Uterus (tissue), 4 donors: ENCODE measurements around the gene TSKU. TPM values are rescaled to one million over a fixed set of nuclear protein-coding genes. Genes with fewer than 3 reads are reported as not detected.

Experiments
- DNase-seq, 2 donors: peaks; one replicate each; pipeline ENCODE4 v3.0.0-alpha.2; 2019 to 2020
- H3K27ac ChIP-seq, 2 donors: fragments of 200-600 bp; sonication (generic); 1 replicate in 1 of 2; 2 replicates in 1 of 2; pipeline ENCODE4 v1.5.1; 2016 to 2018
- H3K27me3 ChIP-seq, 2 donors: fragments of 200-600 bp; sonication (generic); one replicate each; pipeline ENCODE4 v1.5.1; 2018 to 2019; ENCODE audit warnings: control low read depth in 1 of 2
- H3K36me3 ChIP-seq, 2 donors: fragments of 200-600 bp; sonication (generic); one replicate each; pipeline ENCODE4 v1.5.1; 2019; ENCODE audit warnings: control low read depth in 1 of 2
- H3K4me1 ChIP-seq, 2 donors: fragments of 200-600 bp; sonication (generic); one replicate each; pipeline ENCODE4 v1.5.1; 2018 to 2019; ENCODE audit warnings: control low read depth in 1 of 2
- H3K4me3 ChIP-seq, 2 donors: fragments of 200-600 bp; sonication (generic); 1 replicate in 1 of 2; 2 replicates in 1 of 2; pipeline ENCODE4 v1.5.1; 2018 to 2019; ENCODE audit warnings: mild to moderate bottlenecking in 1 of 2
- H3K9me3 ChIP-seq, 2 donors: fragments of 200-600 bp; sonication (generic); one replicate each; pipeline ENCODE4 v1.5.1; 2019; ENCODE audit warnings: control low read depth in 1 of 2
- POLR2A ChIP-seq, 2 donors: fragments of 450-650 bp; IDR thresholded peaks; one replicate each; pipeline ENCODE4 v1.6.1; 2016; ENCODE audit warnings: antibody characterized with exemption in 2 of 2, mild to moderate bottlenecking in 1 of 2, moderate library complexity in 1 of 2
- intact Hi-C: fragments of 100-400 bp; cut with DNase I; formaldehyde crosslinking; loops from one replicate; pipeline ENCODE4 v1.15.1; 2023; ENCODE audit warnings: low total_unique reads
- total RNA-seq, 4 donors: library from RNA; depleted of rRNA in 3 of 4; stranded (reverse); fragments of >200 nt in 3 of 4; gene quantifications; one replicate each; pipeline versions ENCODE4 v1.1.0 to v1.2.4, GENCODE V29; 2014 to 2023
- TF ChIP-seq, protein P1 (sequence below), 4 experiments: fragments of 200-600 bp in 2 of 4; fragments of 450-650 bp in 2 of 4; sonication (generic) in 2 of 4; IDR thresholded peaks; one replicate each; pipeline ENCODE4 v1.5.1; 2016 to 2019; ENCODE audit warnings: antibody characterized with exemption in 4 of 4, mild to moderate bottlenecking in 2 of 4, moderate library complexity in 1 of 4
- donor health status: DM: yes; HTN: yes; CAD: no.

TSKU gene
- total RNA-seq, 4 donors from 2014 or later: 19.4 to 108 (median 27.4) TPM

DNA sequence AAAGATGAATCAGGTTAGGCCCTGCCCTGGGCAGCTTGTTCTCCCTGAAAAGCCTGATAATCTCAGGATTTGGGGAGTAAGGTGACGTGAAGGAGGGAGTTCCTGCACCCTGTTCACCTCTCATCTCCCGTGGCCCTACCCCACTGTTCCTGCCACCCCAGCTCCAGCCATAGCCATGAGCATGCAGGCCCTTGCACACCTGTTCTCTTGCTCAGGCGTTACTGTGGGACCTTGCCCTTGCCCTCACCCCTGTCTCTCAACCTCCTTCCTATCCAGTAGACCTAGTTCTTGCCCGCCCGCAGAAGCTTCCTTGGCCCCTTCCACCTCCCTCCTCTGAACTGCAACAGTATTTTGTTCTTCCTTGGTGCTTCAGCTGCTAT lies 15.0 kb downstream of the TSKU start:
- Histone ChIP-seq H3K4me1 (no peaks in the 10 kb centered on the region), H3K27me3 (no peaks in the 10 kb centered on the region), H3K4me3 (no peak overlapping the region), H3K36me3 (no peaks in the 10 kb centered on the region), H3K27ac (peak overlapping the region; percentile 52 to 75), H3K9me3 (no peaks in the 10 kb centered on the region)
- intact Hi-C loops: no loop called here
- TF ChIP-seq POLR2A (IDR thresholded peaks at IDR 0.05): no peak
- TF ChIP-seq, protein P1, sequence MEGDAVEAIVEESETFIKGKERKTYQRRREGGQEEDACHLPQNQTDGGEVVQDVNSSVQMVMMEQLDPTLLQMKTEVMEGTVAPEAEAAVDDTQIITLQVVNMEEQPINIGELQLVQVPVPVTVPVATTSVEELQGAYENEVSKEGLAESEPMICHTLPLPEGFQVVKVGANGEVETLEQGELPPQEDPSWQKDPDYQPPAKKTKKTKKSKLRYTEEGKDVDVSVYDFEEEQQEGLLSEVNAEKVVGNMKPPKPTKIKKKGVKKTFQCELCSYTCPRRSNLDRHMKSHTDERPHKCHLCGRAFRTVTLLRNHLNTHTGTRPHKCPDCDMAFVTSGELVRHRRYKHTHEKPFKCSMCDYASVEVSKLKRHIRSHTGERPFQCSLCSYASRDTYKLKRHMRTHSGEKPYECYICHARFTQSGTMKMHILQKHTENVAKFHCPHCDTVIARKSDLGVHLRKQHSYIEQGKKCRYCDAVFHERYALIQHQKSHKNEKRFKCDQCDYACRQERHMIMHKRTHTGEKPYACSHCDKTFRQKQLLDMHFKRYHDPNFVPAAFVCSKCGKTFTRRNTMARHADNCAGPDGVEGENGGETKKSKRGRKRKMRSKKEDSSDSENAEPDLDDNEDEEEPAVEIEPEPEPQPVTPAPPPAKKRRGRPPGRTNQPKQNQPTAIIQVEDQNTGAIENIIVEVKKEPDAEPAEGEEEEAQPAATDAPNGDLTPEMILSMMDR (IDR thresholded peaks at IDR 0.05): no peak
- no peak for DNase-seq

DNA sequence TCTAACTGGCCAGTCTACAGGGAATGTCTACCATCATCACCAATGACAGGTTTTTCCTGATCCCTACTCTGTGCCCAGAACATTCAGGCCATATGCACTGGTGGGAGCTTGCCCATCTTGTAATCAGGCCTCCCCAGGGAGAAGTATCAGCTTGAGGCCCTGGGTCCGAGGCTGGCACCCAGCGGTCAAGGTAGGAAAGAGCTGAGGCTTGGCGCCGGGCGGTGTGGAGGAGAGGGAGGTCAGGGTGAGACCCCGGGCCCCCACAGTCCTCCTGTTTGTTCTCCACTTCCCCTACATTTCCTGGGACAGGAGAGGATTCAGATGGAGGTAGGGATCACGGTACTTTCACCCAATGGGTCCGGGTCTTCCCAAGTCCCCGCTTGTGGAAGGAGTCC lies 15.5 kb downstream of the TSKU start:
- no peak for TF ChIP-seq POLR2A (IDR thresholded peaks at IDR 0.05)
- TF ChIP-seq, protein P1 (IDR thresholded peaks at IDR 0.05): no peak
- intact Hi-C loops: no loop called here
- Histone ChIP-seq H3K4me3 (peak overlapping the region; percentile 14 to 22), H3K4me1 (no peaks in the 10 kb centered on the region), H3K27me3 (no peaks in the 10 kb centered on the region), H3K27ac (peak overlapping the region; percentile 75 to 81), H3K9me3 (no peaks in the 10 kb centered on the region), H3K36me3 (no peaks in the 10 kb centered on the region)
- DNase-seq: no peak

DNA sequence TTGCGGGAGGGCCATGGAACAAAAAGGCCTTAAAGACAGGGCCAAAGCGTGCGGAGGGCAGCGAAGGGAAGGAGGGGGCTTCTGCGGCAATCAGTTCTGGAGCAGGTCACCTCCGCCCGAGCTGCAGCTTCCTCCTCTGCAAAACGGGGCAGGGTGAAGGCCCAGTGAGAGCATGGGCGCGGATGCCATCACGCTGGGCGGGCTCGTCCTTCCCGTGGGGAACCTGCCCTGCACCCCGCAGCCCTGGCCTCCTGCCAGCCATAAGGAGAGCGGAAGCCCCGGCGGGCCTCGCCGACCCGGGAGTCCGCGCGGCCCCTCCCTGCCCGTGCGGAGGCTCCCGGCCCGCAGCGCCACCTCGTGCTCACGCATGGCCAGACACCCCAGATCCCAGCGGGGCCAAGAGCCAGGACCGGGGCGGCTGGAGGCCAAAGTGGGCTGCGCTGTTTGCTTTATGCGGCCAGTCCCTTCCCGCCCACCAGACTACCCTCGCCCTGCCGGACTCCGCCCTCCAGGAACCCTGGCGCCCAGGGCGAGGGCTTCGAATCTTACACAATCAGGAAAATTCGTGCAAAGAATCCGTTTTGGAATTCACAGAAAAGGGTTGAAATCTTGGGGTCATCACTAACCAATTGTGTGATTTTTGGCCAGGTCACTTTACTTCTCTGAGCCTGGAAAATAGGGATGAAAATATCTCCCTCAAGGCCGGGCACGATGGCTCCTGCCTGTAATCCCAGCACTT lies 16.1 kb downstream of the TSKU start:
- intact Hi-C loops: no loop called here
- H3K4me3 ChIP-seq: peak overlapping the region; percentile 14 to 22
- peak overlapping the region; percentile 75 to 81 for H3K27ac ChIP-seq
- no peaks in the 10 kb centered on the region for H3K36me3 ChIP-seq
- peak; percentile 86 to 92 for DNase-seq
- TF ChIP-seq POLR2A (IDR thresholded peaks at IDR 0.05): no peak
- TF ChIP-seq, protein P1 (IDR thresholded peaks at IDR 0.05): peak; percentile 95 to 99 (median 98)
- H3K4me1 ChIP-seq: no peaks in the 10 kb centered on the region
- H3K27me3 ChIP-seq: no peaks in the 10 kb centered on the region
- H3K9me3 ChIP-seq: no peaks in the 10 kb centered on the region

DNA sequence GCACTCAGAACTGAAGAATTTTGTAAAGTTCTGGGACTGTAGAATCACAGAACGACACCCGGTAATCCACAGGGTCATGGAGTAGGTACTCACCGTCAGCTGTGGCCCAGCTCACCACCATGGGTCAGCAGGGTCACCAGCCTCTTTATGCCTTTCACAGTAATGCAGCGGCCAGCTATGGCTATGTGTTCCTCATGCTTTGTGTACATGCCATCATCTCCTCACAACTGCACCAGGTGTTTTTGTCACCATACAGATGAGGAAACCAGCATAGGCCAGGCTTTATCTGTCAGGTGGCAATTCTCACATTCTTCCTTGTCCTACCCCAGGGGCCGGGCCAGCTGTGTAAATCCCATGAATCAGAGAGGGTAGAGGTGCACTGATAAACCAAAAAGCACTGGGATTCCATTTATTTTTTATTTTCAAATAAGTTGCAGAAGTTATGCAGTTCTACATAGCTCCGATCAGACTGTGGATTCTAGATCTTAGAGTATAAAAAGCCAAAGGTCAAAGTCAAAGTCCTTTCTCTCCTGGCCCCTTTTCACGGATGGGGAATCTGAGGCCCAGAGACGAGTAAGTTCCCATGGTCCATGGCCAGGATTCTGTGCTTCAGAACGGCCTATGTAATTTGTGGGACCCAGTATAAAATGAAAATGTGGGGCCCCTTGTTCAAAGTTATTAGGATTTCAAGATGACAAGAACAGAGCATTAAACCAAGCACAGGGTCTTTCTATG lies 17.5 kb downstream of the TSKU start:
- Histone ChIP-seq H3K27me3 (no peaks in the 10 kb centered on the region), H3K36me3 (no peaks in the 10 kb centered on the region), H3K9me3 (no peaks in the 10 kb centered on the region), H3K27ac (peak overlapping the region in 1 of 2 donors; percentile 81), H3K4me3 (no peak overlapping the region), H3K4me1 (no peaks in the 10 kb centered on the region)
- intact Hi-C loops: loop anchor here (10.0 kb wide), 1 partner anchor 114 kb away; no protein-coding TSS in a partner anchor
- TF ChIP-seq, protein P1 (IDR thresholded peaks at IDR 0.05): no peak
- TF ChIP-seq POLR2A (IDR thresholded peaks at IDR 0.05): no peak
- DNase-seq: peak in 1 of 2 donors; percentile 8

DNA sequence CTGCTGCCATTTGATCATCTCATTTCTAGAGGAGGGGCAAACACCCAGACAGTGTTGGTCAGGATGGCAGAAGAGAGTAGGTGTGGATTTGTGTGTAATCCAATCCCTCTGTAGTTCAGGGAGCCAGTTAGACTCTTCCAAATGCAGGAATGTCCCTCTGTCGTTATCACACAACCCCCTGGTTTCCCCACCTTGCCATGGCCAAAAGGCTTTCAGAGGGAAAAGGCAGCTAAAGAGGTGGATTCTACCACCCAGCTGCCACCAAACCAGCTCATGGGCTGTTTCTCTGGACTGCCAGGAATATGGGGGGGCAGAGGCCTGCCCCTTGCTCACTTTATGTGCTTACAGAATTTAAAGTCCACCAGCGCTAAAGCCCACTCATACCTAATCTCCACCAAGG lies 18.1 kb downstream of the TSKU start:
- DNase-seq: peak in 1 of 2 donors; percentile 10
- no peak overlapping the region for H3K4me3 ChIP-seq
- no peaks in the 10 kb centered on the region for H3K36me3 ChIP-seq
- H3K27ac ChIP-seq: no peak overlapping the region
- intact Hi-C loops: loop anchor here (10.0 kb wide), 1 partner anchor 114 kb away; no protein-coding TSS in a partner anchor
- H3K27me3 ChIP-seq: no peaks in the 10 kb centered on the region
- H3K9me3 ChIP-seq: no peaks in the 10 kb centered on the region
- TF ChIP-seq, protein P1 (IDR thresholded peaks at IDR 0.05): no peak
- no peak for TF ChIP-seq POLR2A (IDR thresholded peaks at IDR 0.05)
- H3K4me1 ChIP-seq: no peaks in the 10 kb centered on the region
